ENCODE data around the gene GALNTL6. TPM values are rescaled to one million over a fixed set of nuclear protein-coding genes. Genes with fewer than 3 reads are reported as not detected.

Gene GALNTL6
- total and polyA plus RNA-seq, 9 of the 15 experiments (the other 6 are each of a cell fraction or from before 2014, with no cell fraction given): 0.18 to 0.50 (median 0.29) TPM

DNA sequence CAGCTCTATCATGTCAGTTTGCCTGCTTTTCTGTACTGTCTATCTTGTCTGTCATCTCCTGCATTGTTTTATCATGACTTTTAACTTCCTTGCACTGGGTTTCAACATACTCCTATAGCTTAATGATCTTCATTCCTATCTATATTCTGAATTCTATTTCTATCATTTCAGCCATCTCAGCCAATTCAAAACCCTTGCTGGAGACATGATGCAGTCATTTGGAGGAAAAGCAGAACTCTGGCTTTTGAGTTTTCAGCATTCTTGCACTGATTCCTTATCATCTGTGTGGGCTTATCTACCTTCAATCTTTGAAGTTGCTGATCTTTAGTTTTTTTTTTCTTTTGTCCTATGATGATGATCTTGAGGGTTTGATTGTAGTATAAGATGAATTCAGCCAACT is 861.6 kb downstream of the GALNTL6 start (continued):
- TF ChIP-seq, protein P1, sequence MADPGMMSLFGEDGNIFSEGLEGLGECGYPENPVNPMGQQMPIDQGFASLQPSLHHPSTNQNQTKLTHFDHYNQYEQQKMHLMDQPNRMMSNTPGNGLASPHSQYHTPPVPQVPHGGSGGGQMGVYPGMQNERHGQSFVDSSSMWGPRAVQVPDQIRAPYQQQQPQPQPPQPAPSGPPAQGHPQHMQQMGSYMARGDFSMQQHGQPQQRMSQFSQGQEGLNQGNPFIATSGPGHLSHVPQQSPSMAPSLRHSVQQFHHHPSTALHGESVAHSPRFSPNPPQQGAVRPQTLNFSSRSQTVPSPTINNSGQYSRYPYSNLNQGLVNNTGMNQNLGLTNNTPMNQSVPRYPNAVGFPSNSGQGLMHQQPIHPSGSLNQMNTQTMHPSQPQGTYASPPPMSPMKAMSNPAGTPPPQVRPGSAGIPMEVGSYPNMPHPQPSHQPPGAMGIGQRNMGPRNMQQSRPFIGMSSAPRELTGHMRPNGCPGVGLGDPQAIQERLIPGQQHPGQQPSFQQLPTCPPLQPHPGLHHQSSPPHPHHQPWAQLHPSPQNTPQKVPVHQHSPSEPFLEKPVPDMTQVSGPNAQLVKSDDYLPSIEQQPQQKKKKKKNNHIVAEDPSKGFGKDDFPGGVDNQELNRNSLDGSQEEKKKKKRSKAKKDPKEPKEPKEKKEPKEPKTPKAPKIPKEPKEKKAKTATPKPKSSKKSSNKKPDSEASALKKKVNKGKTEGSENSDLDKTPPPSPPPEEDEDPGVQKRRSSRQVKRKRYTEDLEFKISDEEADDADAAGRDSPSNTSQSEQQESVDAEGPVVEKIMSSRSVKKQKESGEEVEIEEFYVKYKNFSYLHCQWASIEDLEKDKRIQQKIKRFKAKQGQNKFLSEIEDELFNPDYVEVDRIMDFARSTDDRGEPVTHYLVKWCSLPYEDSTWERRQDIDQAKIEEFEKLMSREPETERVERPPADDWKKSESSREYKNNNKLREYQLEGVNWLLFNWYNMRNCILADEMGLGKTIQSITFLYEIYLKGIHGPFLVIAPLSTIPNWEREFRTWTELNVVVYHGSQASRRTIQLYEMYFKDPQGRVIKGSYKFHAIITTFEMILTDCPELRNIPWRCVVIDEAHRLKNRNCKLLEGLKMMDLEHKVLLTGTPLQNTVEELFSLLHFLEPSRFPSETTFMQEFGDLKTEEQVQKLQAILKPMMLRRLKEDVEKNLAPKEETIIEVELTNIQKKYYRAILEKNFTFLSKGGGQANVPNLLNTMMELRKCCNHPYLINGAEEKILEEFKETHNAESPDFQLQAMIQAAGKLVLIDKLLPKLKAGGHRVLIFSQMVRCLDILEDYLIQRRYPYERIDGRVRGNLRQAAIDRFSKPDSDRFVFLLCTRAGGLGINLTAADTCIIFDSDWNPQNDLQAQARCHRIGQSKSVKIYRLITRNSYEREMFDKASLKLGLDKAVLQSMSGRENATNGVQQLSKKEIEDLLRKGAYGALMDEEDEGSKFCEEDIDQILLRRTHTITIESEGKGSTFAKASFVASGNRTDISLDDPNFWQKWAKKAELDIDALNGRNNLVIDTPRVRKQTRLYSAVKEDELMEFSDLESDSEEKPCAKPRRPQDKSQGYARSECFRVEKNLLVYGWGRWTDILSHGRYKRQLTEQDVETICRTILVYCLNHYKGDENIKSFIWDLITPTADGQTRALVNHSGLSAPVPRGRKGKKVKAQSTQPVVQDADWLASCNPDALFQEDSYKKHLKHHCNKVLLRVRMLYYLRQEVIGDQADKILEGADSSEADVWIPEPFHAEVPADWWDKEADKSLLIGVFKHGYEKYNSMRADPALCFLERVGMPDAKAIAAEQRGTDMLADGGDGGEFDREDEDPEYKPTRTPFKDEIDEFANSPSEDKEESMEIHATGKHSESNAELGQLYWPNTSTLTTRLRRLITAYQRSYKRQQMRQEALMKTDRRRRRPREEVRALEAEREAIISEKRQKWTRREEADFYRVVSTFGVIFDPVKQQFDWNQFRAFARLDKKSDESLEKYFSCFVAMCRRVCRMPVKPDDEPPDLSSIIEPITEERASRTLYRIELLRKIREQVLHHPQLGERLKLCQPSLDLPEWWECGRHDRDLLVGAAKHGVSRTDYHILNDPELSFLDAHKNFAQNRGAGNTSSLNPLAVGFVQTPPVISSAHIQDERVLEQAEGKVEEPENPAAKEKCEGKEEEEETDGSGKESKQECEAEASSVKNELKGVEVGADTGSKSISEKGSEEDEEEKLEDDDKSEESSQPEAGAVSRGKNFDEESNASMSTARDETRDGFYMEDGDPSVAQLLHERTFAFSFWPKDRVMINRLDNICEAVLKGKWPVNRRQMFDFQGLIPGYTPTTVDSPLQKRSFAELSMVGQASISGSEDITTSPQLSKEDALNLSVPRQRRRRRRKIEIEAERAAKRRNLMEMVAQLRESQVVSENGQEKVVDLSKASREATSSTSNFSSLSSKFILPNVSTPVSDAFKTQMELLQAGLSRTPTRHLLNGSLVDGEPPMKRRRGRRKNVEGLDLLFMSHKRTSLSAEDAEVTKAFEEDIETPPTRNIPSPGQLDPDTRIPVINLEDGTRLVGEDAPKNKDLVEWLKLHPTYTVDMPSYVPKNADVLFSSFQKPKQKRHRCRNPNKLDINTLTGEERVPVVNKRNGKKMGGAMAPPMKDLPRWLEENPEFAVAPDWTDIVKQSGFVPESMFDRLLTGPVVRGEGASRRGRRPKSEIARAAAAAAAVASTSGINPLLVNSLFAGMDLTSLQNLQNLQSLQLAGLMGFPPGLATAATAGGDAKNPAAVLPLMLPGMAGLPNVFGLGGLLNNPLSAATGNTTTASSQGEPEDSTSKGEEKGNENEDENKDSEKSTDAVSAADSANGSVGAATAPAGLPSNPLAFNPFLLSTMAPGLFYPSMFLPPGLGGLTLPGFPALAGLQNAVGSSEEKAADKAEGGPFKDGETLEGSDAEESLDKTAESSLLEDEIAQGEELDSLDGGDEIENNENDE (IDR thresholded peaks at IDR 0.05; ENCODE audit: low read depth, low read length): no peak
- TF ChIP-seq ELF1 (tag; IDR thresholded peaks at IDR 0.05): no peak
- TF ChIP-seq ZNF165 (CRISPR knock-in tag; IDR thresholded peaks at IDR 0.05; ENCODE audit: borderline replicate concordance): no peak
- TF ChIP-seq, protein P2, sequence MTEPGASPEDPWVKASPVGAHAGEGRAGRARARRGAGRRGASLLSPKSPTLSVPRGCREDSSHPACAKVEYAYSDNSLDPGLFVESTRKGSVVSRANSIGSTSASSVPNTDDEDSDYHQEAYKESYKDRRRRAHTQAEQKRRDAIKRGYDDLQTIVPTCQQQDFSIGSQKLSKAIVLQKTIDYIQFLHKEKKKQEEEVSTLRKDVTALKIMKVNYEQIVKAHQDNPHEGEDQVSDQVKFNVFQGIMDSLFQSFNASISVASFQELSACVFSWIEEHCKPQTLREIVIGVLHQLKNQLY (CRISPR knock-in tag; conservative IDR thresholded peaks at IDR 0.05): no peak
- TF ChIP-seq TSC22D4 (tag; IDR thresholded peaks at IDR 0.05): no peak
- TF ChIP-seq, protein P3, sequence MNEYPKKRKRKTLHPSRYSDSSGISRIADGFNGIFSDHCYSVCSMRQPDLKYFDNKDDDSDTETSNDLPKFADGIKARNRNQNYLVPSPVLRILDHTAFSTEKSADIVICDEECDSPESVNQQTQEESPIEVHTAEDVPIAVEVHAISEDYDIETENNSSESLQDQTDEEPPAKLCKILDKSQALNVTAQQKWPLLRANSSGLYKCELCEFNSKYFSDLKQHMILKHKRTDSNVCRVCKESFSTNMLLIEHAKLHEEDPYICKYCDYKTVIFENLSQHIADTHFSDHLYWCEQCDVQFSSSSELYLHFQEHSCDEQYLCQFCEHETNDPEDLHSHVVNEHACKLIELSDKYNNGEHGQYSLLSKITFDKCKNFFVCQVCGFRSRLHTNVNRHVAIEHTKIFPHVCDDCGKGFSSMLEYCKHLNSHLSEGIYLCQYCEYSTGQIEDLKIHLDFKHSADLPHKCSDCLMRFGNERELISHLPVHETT (CRISPR knock-in tag; conservative IDR thresholded peaks at IDR 0.05 in 1 of 2, IDR thresholded peaks at IDR 0.05 in 1 of 2): no peak
- no peak for TF ChIP-seq ZNF134 (CRISPR knock-in tag; conservative IDR thresholded peaks at IDR 0.05)

All from K562 (cell line).